H9 (cell line): ENCODE results near the gene CAMKK1. TPM values are rescaled to one million over a fixed set of nuclear protein-coding genes. Genes with fewer than 3 reads are reported as not detected.

ENCODE experiments used
- DNase-seq: peaks from one replicate; pipeline ENCODE4 v3.0.0-alpha.2; 2017
- H2AFZ ChIP-seq: one replicate; pipeline ENCODE4 v1.6.1; 2013; ENCODE audit warnings: mild to moderate bottlenecking, low read length, control low read depth, moderate library complexity
- H2AK5ac ChIP-seq: 2 replicates; pipeline ENCODE4 v1.6.1; 2013; ENCODE audit warnings: low read length, control low read depth, mixed read lengths; ENCODE audit not compliant: insufficient read length
- H2BK120ac ChIP-seq: one replicate; pipeline ENCODE4 v1.6.1; 2013; ENCODE audit warnings: low read depth, mild to moderate bottlenecking, low read length, control low read depth, inconsistent platforms; ENCODE audit not compliant: poor library complexity, severe bottlenecking
- H2BK12ac ChIP-seq: 2 replicates; pipeline ENCODE4 v1.6.1; 2013; ENCODE audit warnings: low read length, control low read depth, mixed read lengths, low read depth; ENCODE audit not compliant: insufficient read length
- H2BK15ac ChIP-seq: 2 replicates; pipeline ENCODE4 v1.6.1; 2013; ENCODE audit warnings: low read depth, low read length, control low read depth
- H2BK20ac ChIP-seq: one replicate; pipeline ENCODE4 v1.6.1; 2013; ENCODE audit warnings: low read depth, mild to moderate bottlenecking, low read length, control low read depth, inconsistent platforms; ENCODE audit not compliant: poor library complexity, severe bottlenecking
- H2BK5ac ChIP-seq: 2 replicates; pipeline ENCODE4 v1.6.1; 2013; ENCODE audit warnings: low read length, control low read depth, mixed read lengths; ENCODE audit not compliant: insufficient read length
- H3K14ac ChIP-seq: 2 replicates; pipeline ENCODE4 v1.6.1; 2013; ENCODE audit warnings: low read length, control low read depth; ENCODE audit not compliant: insufficient read depth
- H3K18ac ChIP-seq: 2 replicates; pipeline ENCODE4 v1.6.1; 2013; ENCODE audit warnings: low read depth, mild to moderate bottlenecking, mixed read lengths, low read length, control low read depth; ENCODE audit not compliant: insufficient read length
- H3K23ac ChIP-seq: 2 replicates; pipeline ENCODE4 v1.6.1; 2013; ENCODE audit warnings: low read length, control low read depth, mixed read lengths, low read depth; ENCODE audit not compliant: insufficient read length
- H3K23me2 ChIP-seq: 2 replicates; pipeline ENCODE4 v1.6.1; 2013; ENCODE audit warnings: low read depth, mild to moderate bottlenecking, mixed read lengths, low read length, control low read depth; ENCODE audit not compliant: insufficient read length, poor library complexity, severe bottlenecking
- H3K27ac ChIP-seq: 2 replicates; pipeline ENCODE4 v1.5.1; 2013; ENCODE audit warnings: low read length, control low read depth, mixed read lengths, low read depth; ENCODE audit not compliant: insufficient read length
- H3K27me3 ChIP-seq: 2 replicates; pipeline ENCODE4 v1.6.1; 2013; ENCODE audit warnings: low read length, control low read depth, inconsistent platforms; ENCODE audit not compliant: insufficient read depth
- H3K4ac ChIP-seq: 2 replicates; pipeline ENCODE4 v1.6.1; 2013; ENCODE audit warnings: low read depth, mild to moderate bottlenecking, control low read depth, inconsistent platforms, low read length, moderate library complexity
- H3K4me1 ChIP-seq: 2 replicates; pipeline ENCODE4 v1.6.1; 2013; ENCODE audit warnings: low read length, control low read depth, inconsistent platforms; ENCODE audit not compliant: insufficient read depth
- H3K4me2 ChIP-seq: 2 replicates; pipeline ENCODE4 v1.6.1; 2013; ENCODE audit warnings: low read length, control low read depth, mixed read lengths; ENCODE audit not compliant: insufficient read length, insufficient read depth
- H3K56ac ChIP-seq: 2 replicates; pipeline ENCODE4 v1.6.1; 2013; ENCODE audit warnings: low read depth, mild to moderate bottlenecking, mixed read lengths, low read length, control low read depth; ENCODE audit not compliant: insufficient read length
- H3K79me1 ChIP-seq: 2 replicates; pipeline ENCODE4 v1.6.1; 2013; ENCODE audit warnings: low read depth, mild to moderate bottlenecking, moderate library complexity, low read length, control low read depth, inconsistent platforms; ENCODE audit not compliant: insufficient read depth, poor library complexity, severe bottlenecking
- H3K79me2 ChIP-seq: 2 replicates; pipeline ENCODE4 v1.6.1; 2013; ENCODE audit warnings: low read length, control low read depth, inconsistent platforms; ENCODE audit not compliant: insufficient read depth
- H3K9ac ChIP-seq: 2 replicates; pipeline ENCODE4 v1.6.1; 2013; ENCODE audit warnings: low read length, control low read depth, mixed read lengths; ENCODE audit not compliant: insufficient read length; ENCODE audit errors: extremely low read depth
- H3K9me3 ChIP-seq: one replicate; pipeline ENCODE4 v1.6.1; 2013; ENCODE audit warnings: low read depth, low read length, inconsistent platforms; ENCODE audit not compliant: control insufficient read depth
- H3T11ph ChIP-seq: one replicate; pipeline ENCODE4 v1.6.1; 2013; ENCODE audit warnings: mild to moderate bottlenecking, low read length, control low read depth, inconsistent platforms
- H4K20me1 ChIP-seq: one replicate; pipeline ENCODE4 v1.6.1; 2013; ENCODE audit not compliant: control insufficient read depth, insufficient read length, insufficient read depth
- H4K5ac ChIP-seq: 2 replicates; pipeline ENCODE4 v1.6.1; 2013; ENCODE audit warnings: low read depth, mild to moderate bottlenecking, mixed read lengths, low read length, control low read depth; ENCODE audit not compliant: insufficient read length
- H4K8ac ChIP-seq: replicated peaks from 2 replicates; pipeline ENCODE4 v1.6.1; 2013; ENCODE audit warnings: low read length, control low read depth, mixed read lengths, low read depth; ENCODE audit not compliant: insufficient read length
- H4K91ac ChIP-seq: 2 replicates; pipeline ENCODE4 v1.6.1; 2013; ENCODE audit warnings: low read depth, mild to moderate bottlenecking, moderate library complexity, mixed read lengths, low read length, control low read depth; ENCODE audit not compliant: insufficient read length
- H3K27ac Mint-ChIP-seq, 3 experiments: 2 replicates in 2 of 3; 3 replicates in 1 of 3; pipeline ENCODE4 v1.8.0; 2020 to 2021; ENCODE audit warnings: mixed read lengths in 3 of 3, mild to moderate bottlenecking in 1 of 3, moderate library complexity in 1 of 3
- H3K27me3 Mint-ChIP-seq: 2 replicates; pipeline ENCODE4 v1.8.0; 2021; ENCODE audit warnings: low read depth, mild to moderate bottlenecking, moderate library complexity, mixed read lengths
- H3K36me3 Mint-ChIP-seq, 3 experiments: 2 replicates in 2 of 3; 3 replicates in 1 of 3; pipeline ENCODE4 v1.8.0; 2020 to 2021; ENCODE audit warnings: low read depth in 3 of 3, mixed read lengths in 3 of 3; ENCODE audit not compliant: insufficient read depth in 1 of 3
- H3K4me1 Mint-ChIP-seq, 2 experiments: 2 replicates each; pipeline ENCODE4 v1.8.0; 2020; ENCODE audit warnings: mixed read lengths in 2 of 2
- H3K4me3 Mint-ChIP-seq, 2 experiments: 2 replicates in 1 of 2; 3 replicates in 1 of 2; pipeline ENCODE4 v1.8.0; 2020 to 2021; ENCODE audit warnings: mild to moderate bottlenecking in 2 of 2, mixed read lengths in 2 of 2, moderate library complexity in 1 of 2
- H3K9me3 Mint-ChIP-seq, 2 experiments: 2 replicates in 1 of 2; 3 replicates in 1 of 2; pipeline ENCODE4 v1.8.0; 2020; ENCODE audit warnings: mild to moderate bottlenecking in 2 of 2, mixed read lengths in 2 of 2, moderate library complexity in 1 of 2
- CTCF ChIP-seq: fragments of 200-600 bp; sonication (generic); conservative IDR thresholded peaks from 3 replicates; pipeline ENCODE4 v1.8.0; 2021; ENCODE audit warnings: antibody characterized with exemption, mild to moderate bottlenecking
- WGBS: extraction: QIAGEN DNeasy Blood & Tissue Kit; methylation state at CpG from one replicate; pipeline ENCODE4 v1.1.7; 2013; ENCODE audit warnings: missing lambda C conversion rate, low lambda C conversion rate, mixed read lengths; ENCODE audit not compliant: insufficient read length; ENCODE audit errors: extremely low coverage; 5-methylcytosine and 5-hydroxymethylcytosine counted together
- total RNA-seq: library from RNA; stranded (reverse); gene quantifications from 2 replicates; pipeline ENCODE4 v1.2.1, GENCODE V29; 2021

Gene CAMKK1
- total RNA-seq, 1 experiment from 2014 or later = 6.7 TPM

GRCh38 chr17:3860939-3861700, 31.7 kb downstream of the CAMKK1 start:
- H2BK120ac ChIP-seq = no peak overlapping the region
- Mint-ChIP-seq H3K27ac (peak overlapping the region in 1 of 3 experiments; percentile 68; a peak in 2 of 7 replicates), H3K9me3 (no peaks in the 10 kb centered on the region), H3K27me3 (no peaks in the 10 kb centered on the region), H3K4me3 (no peak overlapping the region), H3K4me1 (no peaks in the 10 kb centered on the region; a peak in 1 of 4 replicates), H3K36me3 (peaks cover 2 to 9% (median 3%) of the 10 kb centered on the region in 3 experiments; a peak in 3 of 7 replicates)
- H2BK15ac ChIP-seq = no peak overlapping the region
- WGBS = no CpG with 5 or more reads among the region's 30 CpGs
- H3K79me1 ChIP-seq = no peaks in the 10 kb centered on the region
- no peak for DNase-seq
- H4K20me1 ChIP-seq = no peaks in the 10 kb centered on the region
- H3K79me2 ChIP-seq = no peaks in the 10 kb centered on the region
- H3T11ph ChIP-seq = no peak overlapping the region
- H3K14ac ChIP-seq = no peak overlapping the region
- H2AK5ac ChIP-seq = no peak overlapping the region
- no peak overlapping the region for H3K56ac ChIP-seq
- H3K27ac ChIP-seq = no peak overlapping the region
- H3K9ac ChIP-seq = no peak overlapping the region
- H2AFZ ChIP-seq = no peak overlapping the region
- no peak overlapping the region for H3K18ac ChIP-seq
- H3K23ac ChIP-seq = no peak overlapping the region
- no peak overlapping the region for H2BK20ac ChIP-seq
- peaks cover 4% of the 10 kb centered on the region for H3K23me2 ChIP-seq
- H2BK12ac ChIP-seq = no peak overlapping the region
- no peak overlapping the region for H2BK5ac ChIP-seq
- no peak overlapping the region for H4K8ac ChIP-seq
- TF ChIP-seq CTCF = no peak
- H3K4me2 ChIP-seq = no peak overlapping the region
- H4K91ac ChIP-seq = no peak overlapping the region
- no peak overlapping the region for H3K4ac ChIP-seq
- H4K5ac ChIP-seq = no peak overlapping the region
- H3K4me1 ChIP-seq = no peaks in the 10 kb centered on the region
- no peaks in the 10 kb centered on the region for H3K9me3 ChIP-seq
- H3K27me3 ChIP-seq = no peaks in the 10 kb centered on the region
